DMS 273 treated with DMSO at 0.1 percent for 48 hours (cell line): ENCODE results near the gene ACAN.

Source experiments
- DNase-seq: peaks from one replicate; lab custom pipeline; 2025; lab: John Stamatoyannopoulos, UW

The ACAN gene

DNA sequence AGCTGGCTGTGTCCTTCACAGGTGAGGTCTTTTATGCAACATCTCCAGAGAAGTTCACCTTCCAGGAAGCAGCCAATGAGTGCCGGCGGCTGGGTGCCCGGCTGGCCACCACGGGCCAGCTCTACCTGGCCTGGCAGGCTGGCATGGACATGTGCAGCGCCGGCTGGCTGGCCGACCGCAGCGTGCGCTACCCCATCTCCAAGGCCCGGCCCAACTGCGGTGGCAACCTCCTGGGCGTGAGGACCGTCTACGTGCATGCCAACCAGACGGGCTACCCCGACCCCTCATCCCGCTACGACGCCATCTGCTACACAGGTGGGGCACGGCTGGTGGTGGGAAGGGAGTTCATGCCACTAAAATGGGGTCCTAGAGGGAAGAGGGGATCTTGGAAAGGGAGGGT is 40.1 kb downstream of the ACAN start:
- no peak for DNase-seq

DNA sequence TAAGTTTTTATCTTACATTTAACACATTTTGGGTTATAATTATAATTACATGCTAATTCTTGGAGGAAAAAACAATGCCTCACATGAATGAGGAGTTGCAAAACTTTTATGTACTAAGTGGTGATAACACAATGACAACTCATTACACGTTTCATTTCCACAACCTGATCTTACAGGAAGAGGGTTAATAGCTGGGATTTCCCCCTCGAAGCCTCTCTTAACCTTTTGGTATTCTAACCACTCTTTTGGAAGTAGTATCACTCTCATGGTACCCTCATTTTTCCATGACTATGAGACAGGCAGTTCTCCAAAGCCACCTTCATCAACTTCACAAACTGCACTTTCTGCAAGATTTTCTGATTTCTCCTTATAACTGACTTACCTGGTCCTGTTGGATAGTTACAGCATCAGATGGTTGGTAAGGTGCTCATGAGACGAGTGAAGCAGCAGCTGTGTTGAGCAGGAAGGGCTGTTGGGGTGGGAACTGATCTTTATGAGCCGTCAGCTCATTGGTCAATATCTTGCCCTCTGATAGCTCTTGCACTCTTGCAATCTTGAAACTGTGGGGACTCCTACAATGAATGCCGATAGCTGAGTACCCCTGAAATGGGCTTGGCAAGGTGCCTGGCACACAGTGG is 41.6 kb downstream of the ACAN start:
- DNase-seq: no peak

DNA sequence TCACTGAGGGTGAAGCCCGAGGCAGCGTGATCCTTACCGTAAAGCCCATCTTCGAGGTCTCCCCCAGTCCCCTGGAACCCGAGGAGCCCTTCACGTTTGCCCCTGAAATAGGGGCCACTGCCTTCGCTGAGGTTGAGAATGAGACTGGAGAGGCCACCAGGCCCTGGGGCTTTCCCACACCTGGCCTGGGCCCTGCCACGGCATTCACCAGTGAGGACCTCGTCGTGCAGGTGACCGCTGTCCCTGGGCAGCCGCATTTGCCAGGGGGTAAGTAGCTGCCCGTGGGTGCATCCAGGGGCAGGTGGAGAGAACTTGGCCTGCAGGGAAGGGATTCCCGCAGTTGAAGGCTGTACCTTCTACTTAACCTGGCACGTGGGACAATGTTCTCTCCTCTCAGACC is 42.4 kb downstream of the ACAN start:
- DNase-seq: no peak

DNA sequence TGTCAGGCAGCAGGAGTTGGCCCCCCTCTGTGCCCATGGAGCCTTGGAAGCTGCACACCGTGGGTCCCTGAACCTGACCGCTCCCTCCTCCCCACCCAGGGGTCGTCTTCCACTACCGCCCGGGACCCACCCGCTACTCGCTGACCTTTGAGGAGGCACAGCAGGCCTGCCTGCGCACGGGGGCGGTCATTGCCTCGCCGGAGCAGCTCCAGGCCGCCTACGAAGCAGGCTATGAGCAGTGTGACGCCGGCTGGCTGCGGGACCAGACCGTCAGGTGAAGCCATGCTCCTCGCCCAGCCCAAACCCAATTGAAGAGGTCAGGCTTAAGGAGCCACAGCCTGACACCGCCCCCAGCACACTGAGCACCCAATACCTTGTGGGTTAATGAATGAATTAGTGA is 43.9 kb downstream of the ACAN start:
- no peak for DNase-seq

DNA sequence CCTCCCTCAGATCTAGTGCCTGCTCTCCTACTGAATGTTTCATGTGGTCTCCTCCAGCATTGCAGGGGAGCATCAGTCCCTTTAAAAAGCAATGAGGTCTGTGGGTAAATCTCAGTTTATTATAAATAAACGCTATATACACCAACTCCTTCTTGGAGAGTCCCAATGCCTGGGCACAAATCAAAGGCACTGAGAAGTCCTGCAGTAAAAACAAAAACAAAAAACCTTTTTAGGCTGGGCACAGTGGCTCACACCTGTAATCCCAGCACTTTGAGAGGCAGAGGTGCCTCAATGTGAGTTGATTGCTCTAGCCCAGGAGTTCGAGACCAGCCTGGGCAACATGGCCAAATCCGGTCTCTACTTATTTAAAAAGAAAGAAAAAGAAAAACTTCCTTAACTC is 45.0 kb downstream of the ACAN start:
- no peak for DNase-seq

DNA sequence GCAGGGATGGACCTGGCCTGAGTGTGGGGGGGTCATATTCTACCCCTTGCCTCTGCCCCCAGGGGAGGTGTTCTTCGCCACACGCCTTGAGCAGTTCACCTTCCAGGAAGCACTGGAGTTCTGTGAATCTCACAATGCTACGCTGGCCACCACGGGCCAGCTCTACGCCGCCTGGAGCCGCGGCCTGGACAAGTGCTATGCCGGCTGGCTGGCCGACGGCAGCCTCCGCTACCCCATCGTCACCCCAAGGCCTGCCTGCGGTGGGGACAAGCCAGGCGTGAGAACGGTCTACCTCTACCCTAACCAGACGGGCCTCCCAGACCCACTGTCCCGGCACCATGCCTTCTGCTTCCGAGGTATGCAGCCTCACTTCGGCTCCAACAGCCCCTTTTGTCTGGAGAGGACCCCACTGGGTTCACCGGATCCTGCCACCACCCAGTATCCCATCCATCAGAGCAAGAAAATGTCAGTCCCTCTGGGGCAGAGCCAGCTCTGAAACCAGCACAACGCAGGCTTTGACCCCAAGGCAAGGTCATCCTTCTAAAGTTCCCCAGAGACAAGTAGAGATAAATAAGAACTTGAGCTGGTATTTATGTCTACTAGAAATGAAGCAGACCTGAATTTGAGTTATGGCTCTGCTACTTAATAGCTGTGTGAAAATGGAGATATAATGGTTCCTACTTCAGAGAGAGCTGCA is 46.3 kb downstream of the ACAN start:
- DNase-seq: no peak

DNA sequence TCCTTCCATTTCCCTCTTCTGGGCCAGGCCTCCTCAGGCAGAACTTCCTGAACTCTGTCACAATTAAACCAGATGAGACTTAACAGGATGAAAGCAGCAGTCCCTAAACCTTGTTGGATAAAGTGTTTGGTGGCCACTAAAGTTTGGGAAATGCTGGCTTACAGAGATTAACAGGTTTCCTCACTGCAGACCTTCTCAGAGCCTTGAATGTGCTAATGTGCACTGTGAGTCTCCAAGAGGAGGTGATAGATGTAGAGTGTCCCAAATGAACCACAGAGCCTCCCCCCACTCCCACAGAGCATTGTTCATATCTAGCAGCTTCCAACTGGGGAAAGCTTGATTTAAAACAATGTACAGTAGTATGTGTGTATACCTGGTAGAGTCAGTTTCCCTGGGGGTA is 49.2 kb downstream of the ACAN start:
- no peak for DNase-seq

DNA sequence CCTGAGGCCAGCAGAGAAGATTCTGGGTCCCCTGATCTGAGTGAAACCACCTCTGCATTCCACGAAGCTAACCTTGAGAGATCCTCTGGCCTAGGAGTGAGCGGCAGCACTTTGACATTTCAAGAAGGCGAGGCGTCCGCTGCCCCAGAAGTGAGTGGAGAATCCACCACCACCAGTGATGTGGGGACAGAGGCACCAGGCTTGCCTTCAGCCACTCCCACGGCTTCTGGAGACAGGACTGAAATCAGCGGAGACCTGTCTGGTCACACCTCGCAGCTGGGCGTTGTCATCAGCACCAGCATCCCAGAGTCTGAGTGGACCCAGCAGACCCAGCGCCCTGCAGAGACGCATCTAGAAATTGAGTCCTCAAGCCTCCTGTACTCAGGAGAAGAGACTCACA is 55.7 kb downstream of the ACAN start:
- no peak for DNase-seq

DNA sequence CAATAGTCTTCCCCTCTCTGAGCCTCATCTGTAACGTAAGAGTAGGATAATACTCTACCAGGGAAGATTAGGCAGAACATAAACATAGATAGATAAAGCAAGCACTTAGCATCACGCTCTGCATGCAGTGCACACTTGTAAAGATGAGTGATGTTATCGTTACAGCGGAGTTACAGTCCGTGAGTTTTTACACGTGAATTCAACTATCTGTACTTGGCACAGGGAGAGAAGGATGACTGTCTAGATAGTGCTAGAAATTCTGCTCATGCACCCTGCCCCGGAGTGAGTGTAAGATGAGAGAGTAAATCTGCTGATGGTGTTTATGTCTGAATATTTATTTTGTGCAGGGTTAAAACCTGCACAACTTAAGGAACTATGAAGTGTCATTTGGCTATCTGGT is 56.3 kb downstream of the ACAN start:
- DNase-seq: no peak

DNA sequence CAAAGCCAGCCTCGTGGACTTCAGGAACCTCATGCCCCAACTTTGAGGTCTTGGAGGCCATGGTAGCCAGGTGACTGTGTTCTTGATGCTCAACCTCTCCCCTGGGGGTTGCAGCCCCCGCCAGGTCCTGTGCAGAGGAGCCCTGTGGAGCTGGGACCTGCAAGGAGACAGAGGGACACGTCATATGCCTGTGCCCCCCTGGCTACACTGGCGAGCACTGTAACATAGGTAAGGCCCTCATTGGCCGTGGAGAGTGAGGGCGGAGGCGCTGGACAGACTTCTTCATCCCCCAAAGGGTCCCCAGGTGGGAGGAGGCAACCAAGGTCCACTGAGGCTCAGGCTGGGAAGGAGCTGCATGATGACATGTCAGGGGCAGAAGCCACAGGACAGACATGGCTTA is 57.0 kb downstream of the ACAN start:
- no peak for DNase-seq

DNA sequence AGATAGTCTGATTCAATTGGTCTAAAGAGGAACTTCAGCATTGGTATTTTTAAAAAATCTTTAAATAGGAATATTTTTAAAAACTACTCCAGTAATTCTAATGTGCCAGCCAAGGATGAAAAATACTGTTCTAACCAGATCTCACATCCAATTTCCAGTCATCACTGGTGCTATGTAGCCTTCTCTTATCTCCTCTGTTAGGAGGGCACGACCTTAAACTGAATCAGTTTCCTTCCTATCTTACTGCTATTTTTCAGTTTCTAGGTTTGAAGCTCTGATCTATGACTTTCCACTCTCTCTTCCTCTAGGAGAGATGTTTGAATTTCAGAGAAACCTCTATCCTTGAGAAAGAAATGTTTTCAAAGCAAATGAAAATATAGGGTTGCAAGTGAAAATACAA is 60.2 kb downstream of the ACAN start:
- DNase-seq: no peak

DNA sequence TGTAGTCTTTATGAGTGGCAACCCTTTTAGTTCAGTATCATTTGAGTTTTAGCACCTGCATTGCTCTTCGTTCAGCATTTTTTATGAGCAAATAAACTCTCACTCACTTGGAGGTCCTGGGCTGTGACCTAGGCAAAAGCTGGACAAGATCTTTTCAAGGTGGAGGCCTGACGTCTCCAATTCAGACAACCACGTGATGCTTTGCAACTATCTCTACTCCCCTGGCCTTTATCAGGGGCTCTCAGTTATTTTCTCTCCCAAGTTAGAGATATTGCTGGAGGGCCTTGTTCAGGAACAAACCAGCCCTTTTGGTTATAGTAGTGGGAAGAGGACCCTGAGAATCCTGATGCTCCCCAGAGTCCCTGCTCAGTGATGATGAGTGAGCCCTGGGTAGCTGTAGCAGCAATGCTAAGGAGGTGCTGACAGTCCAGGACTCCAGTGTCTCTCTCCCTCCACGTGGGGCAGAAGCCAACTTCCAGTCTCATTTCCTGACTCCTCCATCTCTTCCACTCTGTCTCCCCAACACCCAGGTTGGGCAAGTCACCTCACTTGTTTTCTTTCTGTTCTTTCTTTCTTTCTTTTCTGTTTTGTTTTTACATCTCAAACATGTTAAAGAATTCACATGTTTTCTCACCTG is 61.7 kb downstream of the ACAN start:
- DNase-seq: no peak

DNA sequence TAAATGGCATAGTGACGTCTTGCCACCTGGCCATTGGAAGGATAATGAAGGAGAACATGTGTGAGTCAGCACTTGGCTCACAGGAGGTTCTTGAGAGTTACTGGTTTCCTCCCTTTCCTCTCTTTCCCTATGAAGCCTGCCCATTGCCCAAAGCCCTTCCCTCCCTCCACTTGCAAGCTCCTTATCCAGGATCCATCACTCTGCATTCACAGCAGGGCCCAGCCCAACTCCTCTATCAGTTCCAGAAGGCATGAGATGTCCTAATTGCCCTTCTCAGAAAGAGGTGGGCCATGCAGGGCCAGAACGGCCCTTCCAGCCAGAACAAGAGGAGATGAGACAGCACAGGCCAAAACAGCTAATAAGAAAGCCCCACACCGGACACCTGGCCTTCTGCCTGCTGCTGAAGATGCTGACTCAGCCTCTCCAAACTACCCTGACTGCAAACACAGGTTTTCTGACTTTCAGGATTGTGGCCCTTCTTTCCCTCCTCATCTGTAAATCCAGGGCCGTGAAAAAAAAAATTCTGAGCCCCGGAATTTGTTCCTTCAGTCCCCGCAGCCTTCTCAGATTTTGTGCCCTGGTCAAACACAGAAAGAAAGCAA is 62.4 kb downstream of the ACAN start:
- DNase-seq: no peak

DNA sequence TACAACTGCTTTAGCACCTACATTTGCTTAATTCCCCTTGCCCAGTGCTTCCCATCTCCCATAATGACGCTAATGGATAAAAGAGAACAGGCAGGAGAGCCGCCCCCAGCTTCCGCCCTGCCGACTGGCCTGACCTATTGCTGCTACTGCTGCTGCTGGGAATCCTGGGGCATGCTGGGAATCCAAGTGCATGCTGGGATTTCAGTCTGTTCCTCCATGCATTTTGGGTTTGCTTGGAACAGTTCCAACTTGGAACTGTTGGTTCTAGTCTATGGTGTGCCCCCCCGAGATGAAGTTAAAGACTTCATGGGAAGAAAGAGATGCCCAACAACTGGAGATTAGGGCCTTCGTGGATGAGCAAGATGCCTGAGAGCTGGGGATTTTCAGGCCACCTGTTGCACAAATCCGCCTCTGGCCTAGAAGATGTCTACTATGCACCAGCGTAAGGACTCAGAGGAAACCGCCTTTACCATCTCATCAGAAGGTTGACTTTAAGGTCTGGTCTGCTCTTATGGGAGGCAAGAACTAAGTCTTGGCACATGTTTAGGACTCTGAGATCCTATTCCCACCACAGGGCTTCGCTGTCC is 63.2 kb downstream of the ACAN start:
- no peak for DNase-seq

DNA sequence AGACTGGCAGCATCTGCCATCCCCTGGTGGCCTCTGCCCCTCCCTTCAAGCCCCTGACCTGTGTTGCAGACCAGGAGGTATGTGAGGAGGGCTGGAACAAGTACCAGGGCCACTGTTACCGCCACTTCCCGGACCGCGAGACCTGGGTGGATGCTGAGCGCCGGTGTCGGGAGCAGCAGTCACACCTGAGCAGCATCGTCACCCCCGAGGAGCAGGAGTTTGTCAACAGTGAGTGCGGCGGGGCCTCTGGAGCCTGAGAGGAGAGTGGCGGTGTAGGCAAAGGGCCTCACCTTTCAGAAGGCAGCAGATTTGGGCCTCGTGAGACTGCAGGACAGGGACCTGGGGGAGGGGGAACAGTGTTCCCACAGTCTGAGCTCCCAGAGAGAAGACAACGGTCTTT is 68.1 kb downstream of the ACAN start:
- no peak for DNase-seq

DNA sequence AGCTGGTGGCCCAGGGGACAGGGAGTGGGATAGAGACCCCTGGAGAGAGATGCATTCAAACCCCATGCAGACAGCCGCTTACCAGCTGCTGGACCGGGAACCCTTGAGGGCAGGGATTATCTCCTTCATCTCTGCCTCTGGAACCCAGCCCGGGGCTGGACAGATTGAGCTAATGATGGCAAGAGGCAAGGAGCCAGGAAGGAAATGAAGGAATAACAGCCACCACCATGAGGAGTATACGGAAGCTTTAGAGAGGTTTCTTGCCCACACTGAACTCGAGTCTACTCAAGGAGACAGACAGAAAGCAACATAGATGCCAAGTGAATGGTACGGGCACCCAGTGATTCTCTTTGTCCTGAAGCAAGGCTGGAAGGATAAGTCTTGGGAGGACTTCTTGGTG is 68.9 kb downstream of the ACAN start:
- no peak for DNase-seq

DNA sequence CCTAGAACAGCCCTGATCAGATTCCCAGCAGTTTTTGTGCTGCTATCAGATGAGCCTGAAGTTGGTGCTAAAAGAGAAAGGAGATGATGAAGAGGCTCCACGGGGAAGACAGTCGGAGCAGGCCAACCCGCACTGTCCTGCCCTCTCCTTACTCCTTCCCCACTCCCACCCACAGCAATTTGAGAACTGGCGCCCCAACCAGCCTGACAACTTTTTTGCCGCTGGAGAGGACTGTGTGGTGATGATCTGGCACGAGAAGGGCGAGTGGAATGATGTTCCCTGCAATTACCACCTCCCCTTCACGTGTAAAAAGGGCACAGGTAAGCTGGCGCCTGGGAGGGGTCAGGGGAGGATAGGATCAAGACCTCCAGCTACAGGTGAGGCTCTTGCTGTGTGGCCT is 69.5 kb downstream of the ACAN start:
- DNase-seq: no peak

DNA sequence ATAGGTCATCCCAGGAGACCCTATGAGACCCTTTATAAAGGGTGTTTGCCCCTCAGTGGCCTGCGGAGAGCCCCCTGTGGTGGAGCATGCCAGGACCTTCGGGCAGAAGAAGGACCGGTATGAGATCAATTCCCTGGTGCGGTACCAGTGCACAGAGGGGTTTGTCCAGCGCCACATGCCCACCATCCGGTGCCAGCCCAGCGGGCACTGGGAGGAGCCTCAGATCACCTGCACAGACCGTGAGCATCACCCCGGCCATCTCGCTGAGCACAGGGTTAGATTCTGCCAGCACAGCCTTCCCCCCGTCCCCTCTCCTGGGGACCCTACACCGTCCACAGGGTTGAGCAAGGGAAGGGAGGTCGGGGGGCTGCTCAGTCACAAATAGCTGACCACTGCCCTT is 70.5 kb downstream of the ACAN start:
- no peak for DNase-seq

DNA sequence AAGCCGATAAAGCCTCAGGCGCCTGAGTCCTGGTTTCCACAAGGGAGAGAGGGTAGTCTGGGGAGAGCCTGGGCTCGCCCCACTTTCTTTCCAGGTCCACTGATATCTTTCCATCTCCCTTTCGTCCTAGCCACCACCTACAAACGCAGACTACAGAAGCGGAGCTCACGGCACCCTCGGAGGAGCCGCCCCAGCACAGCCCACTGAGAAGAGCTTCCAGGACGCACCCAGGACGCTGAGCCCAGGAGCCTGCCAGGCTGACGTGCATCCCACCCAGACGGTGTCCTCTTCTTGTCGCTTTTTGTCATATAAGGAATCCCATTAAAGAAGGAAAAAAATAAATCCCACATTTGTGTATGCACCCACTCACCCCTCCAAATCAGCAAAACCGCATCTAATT is 71.0 kb downstream of the ACAN start:
- DNase-seq: no peak

DNA sequence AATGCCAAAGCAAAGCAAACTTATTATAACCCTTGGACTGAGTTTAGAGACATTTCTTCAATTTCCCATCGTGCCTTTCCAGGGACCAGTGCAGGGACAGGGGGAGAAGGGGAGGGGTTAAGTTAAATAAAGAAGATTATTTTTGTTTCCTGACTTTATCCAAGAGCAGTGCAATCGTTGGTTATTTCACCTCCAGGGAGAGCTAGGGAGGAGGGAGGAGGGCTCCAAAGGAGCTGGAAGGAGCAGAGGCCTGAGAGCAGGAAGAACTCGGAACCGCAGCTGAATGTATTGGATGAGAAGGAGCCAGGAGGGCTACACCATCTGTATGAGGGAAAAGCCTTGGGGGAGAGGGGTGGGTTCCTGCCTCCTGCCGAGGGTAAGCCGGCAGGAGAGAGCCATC is 71.4 kb downstream of the ACAN start:
- no peak for DNase-seq

DNA sequence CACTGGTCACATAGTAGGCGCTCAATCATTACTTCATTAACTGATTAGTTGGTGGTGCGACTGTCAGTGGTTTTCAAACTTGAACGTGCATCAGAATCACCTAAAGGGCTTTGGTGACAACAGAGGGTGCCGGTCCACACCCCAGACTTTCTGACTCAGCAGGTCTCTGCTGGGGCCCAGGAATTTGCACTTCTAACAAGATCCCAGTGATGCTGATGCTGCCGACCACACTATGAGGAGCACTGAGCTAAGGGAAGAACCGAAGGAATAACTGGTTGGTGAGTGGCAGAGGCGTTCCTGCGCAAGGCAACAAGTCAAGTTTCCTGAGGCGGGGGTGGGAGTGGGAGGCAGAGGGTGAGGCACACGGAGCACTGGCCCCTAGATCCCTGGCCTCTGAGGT is 73.3 kb downstream of the ACAN start:
- no peak for DNase-seq

DNA sequence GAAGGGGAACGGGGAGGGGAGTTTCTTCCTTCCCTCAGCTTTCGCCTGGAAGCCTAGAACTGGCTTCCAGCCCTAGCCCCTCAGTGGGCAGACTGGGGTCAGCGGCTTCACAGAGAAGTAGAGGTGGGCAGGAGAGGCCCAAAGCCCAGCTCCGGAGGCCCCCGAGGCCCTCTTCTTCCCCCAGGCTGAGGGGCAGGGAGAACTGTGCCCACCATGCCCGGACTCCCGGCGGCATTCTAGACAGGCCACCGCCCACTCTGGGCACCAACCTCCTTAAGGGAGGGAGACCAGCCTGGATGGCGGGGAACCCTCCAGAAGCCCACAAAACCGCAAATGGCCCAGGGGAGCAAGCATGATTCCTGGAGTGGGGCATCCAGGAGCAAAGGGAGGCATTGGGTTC is 74.2 kb downstream of the ACAN start:
- DNase-seq: no peak

DNA sequence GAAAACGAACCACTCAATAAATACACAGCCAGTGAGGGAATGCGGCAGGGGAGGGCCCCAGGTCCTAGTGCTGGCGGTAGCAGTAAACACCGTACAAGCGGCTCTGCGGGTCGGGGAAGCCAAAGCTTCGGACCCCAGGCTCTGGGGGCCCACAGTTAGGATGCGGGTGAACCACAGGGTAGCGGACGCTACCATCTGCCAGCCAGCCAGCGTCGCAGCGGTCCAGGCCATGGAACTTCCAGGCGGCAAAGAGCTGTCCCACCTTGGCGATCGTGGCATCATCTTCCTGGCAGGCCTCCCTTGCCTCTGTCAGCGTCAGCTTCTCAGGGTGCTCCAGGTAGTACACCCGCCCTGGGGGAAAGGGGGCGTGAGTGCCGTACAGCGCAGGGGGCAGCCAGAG is 74.7 kb downstream of the ACAN start:
- DNase-seq: no peak
